Astrocyte (in vitro differentiated cells and primary cell): ENCODE measurements around the gene APCS. TPM values are rescaled to one million over a fixed set of nuclear protein-coding genes. Genes with fewer than 3 reads are reported as not detected.
A peak's percentile ranks its signal among the peaks of the same experiment; 100 is the strongest.

ENCODE experiments used
- DNase-seq: peaks from one replicate; pipeline ENCODE4 v3.0.0-alpha.2; 2010; ENCODE audit warnings: low read depth
- FAIRE-seq: peaks from 2 replicates; lab custom pipeline; 2011; peaks lifted over from hg19 to GRCh38; lab: Jason Lieb, UNC
- H2AFZ ChIP-seq: 2 replicates; pipeline ENCODE4 v1.6.0; 2012; ENCODE audit warnings: low read depth, low read length, inconsistent platforms
- H3K27ac ChIP-seq: 2 replicates; pipeline ENCODE4 v1.5.1; 2011; ENCODE audit warnings: low read depth, low read length, inconsistent platforms
- H3K27me3 ChIP-seq: 2 replicates; pipeline ENCODE4 v1.6.0; 2011; ENCODE audit warnings: low read length, inconsistent platforms; ENCODE audit not compliant: insufficient read depth
- H3K36me3 ChIP-seq: 2 replicates; pipeline ENCODE4 v1.5.1; 2011; ENCODE audit warnings: low read length, inconsistent platforms; ENCODE audit not compliant: insufficient read depth
- H3K4me1 ChIP-seq: 2 replicates; pipeline ENCODE4 v1.5.1; 2011; ENCODE audit warnings: low read length, inconsistent platforms; ENCODE audit not compliant: insufficient read depth
- H3K4me2 ChIP-seq: 2 replicates; pipeline ENCODE4 v1.6.0; 2012; ENCODE audit warnings: low read length, inconsistent platforms
- H3K4me3 ChIP-seq: 2 replicates; pipeline ENCODE4 v1.5.1; 2011; ENCODE audit warnings: low read depth, mild to moderate bottlenecking, low read length, inconsistent platforms; ENCODE audit not compliant: insufficient read depth
- H3K79me2 ChIP-seq: 2 replicates; pipeline ENCODE4 v1.6.0; 2012; ENCODE audit warnings: mild to moderate bottlenecking, low read length, inconsistent platforms; ENCODE audit not compliant: insufficient read depth
- H3K9ac ChIP-seq: 2 replicates; pipeline ENCODE4 v1.6.0; 2012; ENCODE audit warnings: mild to moderate bottlenecking, low read length, inconsistent platforms
- H3K9me3 ChIP-seq: 2 replicates; pipeline ENCODE4 v1.5.1; 2012; ENCODE audit warnings: low read depth, mild to moderate bottlenecking, low read length, inconsistent platforms; ENCODE audit not compliant: insufficient read depth
- H4K20me1 ChIP-seq: 2 replicates; pipeline ENCODE4 v1.6.0; 2012; ENCODE audit warnings: low read length, inconsistent platforms; ENCODE audit not compliant: insufficient read depth
- H3K27ac Mint-ChIP-seq: one replicate; pipeline ENCODE4 v1.8.0; 2021; ENCODE audit warnings: mild to moderate bottlenecking, mixed read lengths; ENCODE audit not compliant: unreplicated experiment
- H3K27me3 Mint-ChIP-seq: one replicate; pipeline ENCODE4 v1.8.0; 2021; ENCODE audit warnings: low read depth, mixed read lengths; ENCODE audit not compliant: unreplicated experiment
- H3K36me3 Mint-ChIP-seq: one replicate; pipeline ENCODE4 v1.8.0; 2021; ENCODE audit warnings: low read depth, mixed read lengths; ENCODE audit not compliant: unreplicated experiment
- H3K4me1 Mint-ChIP-seq: one replicate; pipeline ENCODE4 v1.8.0; 2021; ENCODE audit warnings: low read depth, mixed read lengths; ENCODE audit not compliant: unreplicated experiment
- H3K4me3 Mint-ChIP-seq: one replicate; pipeline ENCODE4 v1.8.0; 2021; ENCODE audit warnings: mild to moderate bottlenecking, moderate library complexity, mixed read lengths; ENCODE audit not compliant: unreplicated experiment
- H3K9me3 Mint-ChIP-seq: one replicate; pipeline ENCODE4 v1.8.0; 2021; ENCODE audit warnings: mild to moderate bottlenecking, mixed read lengths; ENCODE audit not compliant: unreplicated experiment
- CTCF ChIP-seq: IDR thresholded peaks from 2 replicates; pipeline ENCODE4 v1.5.1; 2011; ENCODE audit warnings: low read depth, mild to moderate bottlenecking, inconsistent platforms, low read length, moderate library complexity; ENCODE audit not compliant: insufficient read depth
- EZH2 ChIP-seq: IDR thresholded peaks from 2 replicates; pipeline ENCODE4 v1.6.1; 2012; ENCODE audit warnings: mild to moderate bottlenecking, low read length, inconsistent platforms; ENCODE audit not compliant: insufficient read depth
- total RNA-seq: library from RNA; stranded (reverse); gene quantifications from 2 replicates; pipeline ENCODE4 v1.2.1, GENCODE V29; 2021

Gene APCS
- total RNA-seq, 1 donor from 2014 or later: not detected

DNA sequence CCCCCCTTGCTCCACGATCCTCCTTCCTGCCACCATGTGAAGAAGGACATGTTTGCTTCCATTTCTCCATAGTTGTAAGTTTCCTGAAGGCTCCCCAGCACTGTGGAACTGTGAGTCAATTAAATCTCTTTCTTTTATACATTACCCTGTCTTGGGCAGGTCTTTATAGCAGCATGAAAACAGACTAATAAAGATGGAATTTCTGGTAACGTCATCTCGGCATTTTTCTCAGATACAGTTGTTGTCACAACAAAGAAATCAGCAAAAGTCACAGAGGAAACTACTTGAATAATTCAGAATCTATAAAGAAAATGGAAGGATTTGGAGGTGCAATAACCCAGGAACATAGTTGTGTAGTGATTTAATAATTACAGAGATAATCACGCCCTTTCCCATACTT lies 4.4 kb downstream of the APCS start:
- H3K36me3 Mint-ChIP-seq: no peaks in the 10 kb centered on the region
- DNase-seq (peak; percentile 14), FAIRE-seq (no peak)
- H3K9me3 Mint-ChIP-seq: no peaks in the 10 kb centered on the region
- Histone ChIP-seq H3K4me3 (no peak overlapping the region), H3K27ac (peak overlapping the region; percentile 45), H3K79me2 (no peaks in the 10 kb centered on the region), H2AFZ (no peak overlapping the region), H3K4me1 (peaks cover under 1% of the 10 kb centered on the region), H4K20me1 (no peaks in the 10 kb centered on the region), H3K36me3 (no peaks in the 10 kb centered on the region), H3K9me3 (no peaks in the 10 kb centered on the region), H3K27me3 (no peaks in the 10 kb centered on the region), H3K9ac (peak overlapping the region; percentile 13), H3K4me2 (no peak overlapping the region)
- no peaks in the 10 kb centered on the region for H3K27me3 Mint-ChIP-seq
- H3K4me1 Mint-ChIP-seq: peaks cover 6% of the 10 kb centered on the region
- H3K4me3 Mint-ChIP-seq: no peak overlapping the region
- H3K27ac Mint-ChIP-seq: no peak overlapping the region
- TF ChIP-seq CTCF: no peak

- FAIRE-seq (no peak), DNase-seq (peak; percentile 12)
- Mint-ChIP-seq H3K4me1 (peaks cover 23% of the 10 kb centered on the region), H3K27me3 (no peaks in the 10 kb centered on the region), H3K4me3 (no peak overlapping the region), H3K9me3 (no peaks in the 10 kb centered on the region), H3K36me3 (no peaks in the 10 kb centered on the region), H3K27ac (no peak overlapping the region)
- H2AFZ ChIP-seq: no peak overlapping the region
- H3K9me3 ChIP-seq: no peaks in the 10 kb centered on the region
- no peaks in the 10 kb centered on the region for H4K20me1 ChIP-seq
- H3K27me3 ChIP-seq: no peaks in the 10 kb centered on the region
- H3K4me3 ChIP-seq: no peak overlapping the region
- peak overlapping the region; percentile 7 for H3K4me2 ChIP-seq
- peak overlapping the region; percentile 30 for H3K9ac ChIP-seq
- peaks cover 18% of the 10 kb centered on the region for H3K4me1 ChIP-seq
- H3K36me3 ChIP-seq: no peaks in the 10 kb centered on the region
- TF ChIP-seq CTCF (no peak), EZH2 (no peak)
- peak overlapping the region; percentile 36 for H3K27ac ChIP-seq
- no peaks in the 10 kb centered on the region for H3K79me2 ChIP-seq
Measured at GRCh38 chr1:159594625-159595405, 7.2 kb downstream of the APCS start.

- Histone ChIP-seq H3K36me3 (no peaks in the 10 kb centered on the region), H3K4me2 (peak overlapping the region; percentile 72), H3K9me3 (no peaks in the 10 kb centered on the region), H3K9ac (peak overlapping the region; percentile 5), H3K4me1 (peaks cover 18% of the 10 kb centered on the region), H4K20me1 (no peaks in the 10 kb centered on the region), H3K79me2 (no peaks in the 10 kb centered on the region), H2AFZ (no peak overlapping the region), H3K27ac (peak overlapping the region; percentile 87), H3K4me3 (peak overlapping the region; percentile 1), H3K27me3 (no peaks in the 10 kb centered on the region)
- Mint-ChIP-seq H3K36me3 (no peaks in the 10 kb centered on the region), H3K4me1 (peaks cover 29% of the 10 kb centered on the region), H3K27me3 (no peaks in the 10 kb centered on the region), H3K27ac (peak overlapping the region; percentile 92), H3K4me3 (no peak overlapping the region), H3K9me3 (peaks cover 3% of the 10 kb centered on the region)
- FAIRE-seq (peak; percentile 99), DNase-seq (peak; percentile 98)
- TF ChIP-seq CTCF (no peak), EZH2 (no peak)
Measured at GRCh38 chr1:159598196-159598595, 10.6 kb downstream of the APCS start.
